ENCODE measurements around the gene TMEM120A. TPM values are rescaled to one million over a fixed set of nuclear protein-coding genes. Genes with fewer than 3 reads are reported as not detected.

Gene TMEM120A
- total RNA-seq, 1 donor from 2014 or later: 34.2 TPM

GRCh38 chr7:76000566-76000965 lies 6.2 kb upstream of the TMEM120A start:
- Histone ChIP-seq H3K9ac (ENCODE audit: low read length) (no peak overlapping the region), H4K20me1 (ENCODE audit: insufficient read depth, low read length) (peaks cover 5% of the 10 kb centered on the region), H3K9me3 (ENCODE audit: insufficient read depth, low read depth, low read length) (no peaks in the 10 kb centered on the region), H3K4me2 (ENCODE audit: low read length) (no peak overlapping the region), H3K4me3 (ENCODE audit: insufficient read depth, low read depth, low read length) (no peak overlapping the region), H3K27me3 (ENCODE audit: insufficient read depth, low read length) (no peaks in the 10 kb centered on the region), H3K79me2 (ENCODE audit: insufficient read depth, low read length) (no peaks in the 10 kb centered on the region), H3K4me1 (ENCODE audit: insufficient read depth, low read length) (no peaks in the 10 kb centered on the region), H2AFZ (ENCODE audit: low read depth, low read length) (no peak overlapping the region), H3K36me3 (ENCODE audit: insufficient read depth, low read length) (peaks cover 11% of the 10 kb centered on the region), H3K27ac (ENCODE audit: low read depth, low read length) (no peak overlapping the region)
- no peak overlapping the region for H3K4me3 Mint-ChIP-seq (ENCODE audit: unreplicated experiment)
- no peaks in the 10 kb centered on the region for H3K27me3 Mint-ChIP-seq (ENCODE audit: low read depth, unreplicated experiment)
- no peak overlapping the region for H3K27ac Mint-ChIP-seq (ENCODE audit: unreplicated experiment)
- H3K9me3 Mint-ChIP-seq (ENCODE audit: unreplicated experiment): no peaks in the 10 kb centered on the region
- no peaks in the 10 kb centered on the region for H3K4me1 Mint-ChIP-seq (ENCODE audit: low read depth, unreplicated experiment)
- DNase-seq (ENCODE audit: low read depth): no peak
- no peak for FAIRE-seq
- no peak for TF ChIP-seq CTCF (IDR thresholded peaks at IDR 0.05; ENCODE audit: insufficient read depth, low read depth, low read length)
- H3K36me3 Mint-ChIP-seq (ENCODE audit: low read depth, unreplicated experiment): peaks cover 29% of the 10 kb centered on the region

GRCh38 chr7:75998038-75998437 lies 3.6 kb upstream of the TMEM120A start:
- peaks cover 4% of the 10 kb centered on the region for H4K20me1 ChIP-seq (ENCODE audit: insufficient read depth, low read length)
- H3K36me3 ChIP-seq (ENCODE audit: insufficient read depth, low read length): peaks cover 9% of the 10 kb centered on the region
- H3K4me1 ChIP-seq (ENCODE audit: insufficient read depth, low read length): peaks cover 12% of the 10 kb centered on the region
- no peak overlapping the region for H3K9ac ChIP-seq (ENCODE audit: low read length)
- no peak overlapping the region for H3K4me2 ChIP-seq (ENCODE audit: low read length)
- no peaks in the 10 kb centered on the region for H3K9me3 ChIP-seq (ENCODE audit: insufficient read depth, low read depth, low read length)
- no peak for DNase-seq (ENCODE audit: low read depth)
- Mint-ChIP-seq H3K27ac (ENCODE audit: unreplicated experiment) (no peak overlapping the region), H3K9me3 (ENCODE audit: unreplicated experiment) (no peaks in the 10 kb centered on the region), H3K4me1 (ENCODE audit: low read depth, unreplicated experiment) (no peaks in the 10 kb centered on the region), H3K27me3 (ENCODE audit: low read depth, unreplicated experiment) (no peaks in the 10 kb centered on the region), H3K4me3 (ENCODE audit: unreplicated experiment) (no peak overlapping the region), H3K36me3 (ENCODE audit: low read depth, unreplicated experiment) (peaks cover 22% of the 10 kb centered on the region)
- H2AFZ ChIP-seq (ENCODE audit: low read depth, low read length): no peak overlapping the region
- H3K27me3 ChIP-seq (ENCODE audit: insufficient read depth, low read length): no peaks in the 10 kb centered on the region
- no peak for TF ChIP-seq CTCF (IDR thresholded peaks at IDR 0.05; ENCODE audit: insufficient read depth, low read depth, low read length)
- no peak for TF ChIP-seq EZH2 (IDR thresholded peaks at IDR 0.05; ENCODE audit: insufficient read depth, low read length)
- H3K79me2 ChIP-seq (ENCODE audit: insufficient read depth, low read length): no peaks in the 10 kb centered on the region
- H3K4me3 ChIP-seq (ENCODE audit: insufficient read depth, low read depth, low read length): no peak overlapping the region
- no peak overlapping the region for H3K27ac ChIP-seq (ENCODE audit: low read depth, low read length)
- FAIRE-seq: no peak

- no peaks in the 10 kb centered on the region for H3K27me3 Mint-ChIP-seq (ENCODE audit: low read depth, unreplicated experiment)
- peaks cover 7% of the 10 kb centered on the region for H3K36me3 ChIP-seq (ENCODE audit: insufficient read depth, low read length)
- H3K9me3 Mint-ChIP-seq (ENCODE audit: unreplicated experiment): no peaks in the 10 kb centered on the region
- H3K4me2 ChIP-seq (ENCODE audit: low read length): no peak overlapping the region
- no peak overlapping the region for H3K4me3 ChIP-seq (ENCODE audit: insufficient read depth, low read depth, low read length)
- H3K36me3 Mint-ChIP-seq (ENCODE audit: low read depth, unreplicated experiment): peaks cover 18% of the 10 kb centered on the region
- FAIRE-seq (no peak), DNase-seq (ENCODE audit: low read depth) (no peak)
- no peaks in the 10 kb centered on the region for H3K4me1 Mint-ChIP-seq (ENCODE audit: low read depth, unreplicated experiment)
- no peaks in the 10 kb centered on the region for H3K79me2 ChIP-seq (ENCODE audit: insufficient read depth, low read length)
- H3K9ac ChIP-seq (ENCODE audit: low read length): no peak overlapping the region
- no peak overlapping the region for H3K27ac Mint-ChIP-seq (ENCODE audit: unreplicated experiment)
- H3K9me3 ChIP-seq (ENCODE audit: insufficient read depth, low read depth, low read length): no peaks in the 10 kb centered on the region
- H2AFZ ChIP-seq (ENCODE audit: low read depth, low read length): no peak overlapping the region
- TF ChIP-seq EZH2 (IDR thresholded peaks at IDR 0.05; ENCODE audit: insufficient read depth, low read length) (no peak), CTCF (IDR thresholded peaks at IDR 0.05; ENCODE audit: insufficient read depth, low read depth, low read length) (no peak)
- no peaks in the 10 kb centered on the region for H3K27me3 ChIP-seq (ENCODE audit: insufficient read depth, low read length)
- no peak overlapping the region for H3K27ac ChIP-seq (ENCODE audit: low read depth, low read length)
- H4K20me1 ChIP-seq (ENCODE audit: insufficient read depth, low read length): peaks cover 6% of the 10 kb centered on the region
- H3K4me3 Mint-ChIP-seq (ENCODE audit: unreplicated experiment): no peak overlapping the region
- H3K4me1 ChIP-seq (ENCODE audit: insufficient read depth, low read length): peaks cover 12% of the 10 kb centered on the region
Measured at GRCh38 chr7:75996476-75996875, 2.1 kb upstream of the TMEM120A start.
